Activated CD8-positive, alpha-beta memory T cell treated with anti-CD3 and anti-CD28 coated beads for 24 hours (primary cell): ENCODE data around the gene FAM3B.
A peak's percentile ranks its signal among the peaks of the same experiment; 100 is the strongest.
"Not testable (repeated sequence)": the region's sequence is repeated elsewhere in the genome, so short reads cannot be mapped to it uniquely, and the experiment has no call there.

Experiments
- DNase-seq: peaks from one replicate; pipeline ENCODE4 v3.0.0-alpha.2; 2020

FAM3B gene

DNA sequence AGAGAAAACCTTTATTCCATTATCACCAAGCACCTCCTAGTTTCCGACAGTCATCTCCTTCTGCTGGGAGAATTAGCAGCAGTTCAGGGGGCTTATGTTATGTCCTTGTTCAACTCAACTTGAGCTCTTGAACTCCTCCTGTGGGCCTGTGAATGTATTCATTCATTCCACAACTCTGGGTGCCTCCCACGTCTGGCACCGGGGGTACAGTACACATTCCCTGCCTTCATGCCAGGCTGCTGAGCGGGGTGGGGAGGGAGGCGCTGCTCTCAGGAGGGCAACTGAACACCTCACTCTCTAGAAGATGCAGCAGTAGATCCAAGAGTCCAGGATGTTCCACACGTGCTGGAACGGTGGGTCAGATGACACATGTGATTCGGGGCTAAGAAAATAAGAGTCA is 40.9 kb downstream of the FAM3B start:
- no peak for DNase-seq

DNA sequence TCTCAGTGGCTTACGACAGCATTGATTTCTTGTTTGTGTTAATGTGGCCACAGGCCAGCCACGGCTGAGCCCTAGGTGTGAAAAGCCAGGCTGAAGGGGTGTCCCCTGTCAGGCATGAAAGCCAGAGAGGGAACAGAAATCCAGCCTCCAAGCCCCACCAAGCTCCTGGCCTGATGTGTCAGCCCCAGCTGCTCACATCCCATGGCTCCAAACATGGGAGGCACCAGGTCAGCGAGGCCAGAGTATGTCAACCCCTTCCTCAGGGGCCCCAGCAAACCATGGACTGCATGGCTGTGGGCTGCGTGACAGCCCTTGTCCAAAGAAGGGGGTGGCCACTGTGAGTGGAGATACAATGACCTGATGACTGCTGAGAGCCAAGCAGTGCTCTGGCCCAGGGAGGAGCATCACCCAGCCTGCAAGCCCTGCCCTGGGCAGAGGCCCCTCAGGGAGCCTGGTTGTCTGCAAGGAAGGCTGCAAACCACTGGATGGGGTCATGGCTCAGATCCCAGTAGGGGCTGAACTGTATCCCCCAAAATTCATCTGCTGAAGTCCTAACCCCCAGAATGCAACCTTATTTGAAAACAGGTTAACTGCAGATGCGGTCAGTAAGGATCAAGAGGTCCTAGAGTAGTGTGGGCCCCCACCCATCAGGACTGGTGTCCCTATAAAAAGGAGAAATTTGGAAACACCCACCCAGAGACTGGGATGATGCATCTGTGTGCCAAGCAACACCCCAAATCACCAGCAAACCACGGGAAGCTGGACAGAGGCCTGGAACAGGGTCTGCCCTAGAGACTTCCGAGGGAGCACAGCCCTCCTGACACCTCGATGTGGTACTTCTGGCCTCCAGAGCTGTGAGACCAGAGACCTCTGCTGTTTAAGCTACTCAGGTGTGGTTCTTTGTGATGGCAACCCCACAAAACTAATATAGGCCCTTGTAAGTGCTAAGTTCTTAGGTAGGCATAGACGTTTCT is 41.9 kb downstream of the FAM3B start:
- no peak for DNase-seq

DNA sequence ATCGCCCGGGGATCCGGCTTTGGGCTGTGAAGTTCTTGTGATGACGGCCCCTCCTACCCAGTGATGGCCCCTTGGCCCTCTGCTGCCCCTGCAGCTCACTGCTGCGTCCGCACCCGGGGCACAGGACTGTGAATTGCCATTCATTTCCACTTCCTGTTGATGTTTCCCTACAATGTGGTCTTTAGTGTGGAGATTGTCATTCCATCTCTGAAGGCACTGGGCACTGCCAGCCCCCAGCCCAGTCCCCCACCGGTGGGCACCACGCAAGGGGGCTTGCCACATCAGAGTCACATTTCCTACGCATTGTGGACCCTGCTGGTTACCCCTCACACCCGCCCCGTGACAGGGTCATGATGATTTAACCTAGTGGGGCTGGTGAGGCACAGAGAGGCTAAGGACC is 42.7 kb downstream of the FAM3B start:
- no peak for DNase-seq

DNA sequence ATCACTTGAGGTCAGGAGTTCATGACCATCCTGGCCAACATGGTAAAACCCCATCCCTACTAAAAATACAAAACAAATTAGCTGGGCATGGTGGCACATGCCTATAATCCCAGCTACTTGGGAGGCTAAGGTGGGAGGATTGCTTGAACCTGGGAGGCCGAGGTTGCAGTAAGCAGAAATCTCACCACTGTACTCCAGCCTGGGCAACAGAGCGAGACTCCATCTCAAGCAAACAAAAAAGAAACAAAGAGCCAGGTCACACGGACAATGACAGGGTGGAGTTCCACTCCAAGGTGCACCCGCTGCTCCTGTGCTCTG is 43.1 kb downstream of the FAM3B start:
- DNase-seq, result not testable (repeated sequence)

DNA sequence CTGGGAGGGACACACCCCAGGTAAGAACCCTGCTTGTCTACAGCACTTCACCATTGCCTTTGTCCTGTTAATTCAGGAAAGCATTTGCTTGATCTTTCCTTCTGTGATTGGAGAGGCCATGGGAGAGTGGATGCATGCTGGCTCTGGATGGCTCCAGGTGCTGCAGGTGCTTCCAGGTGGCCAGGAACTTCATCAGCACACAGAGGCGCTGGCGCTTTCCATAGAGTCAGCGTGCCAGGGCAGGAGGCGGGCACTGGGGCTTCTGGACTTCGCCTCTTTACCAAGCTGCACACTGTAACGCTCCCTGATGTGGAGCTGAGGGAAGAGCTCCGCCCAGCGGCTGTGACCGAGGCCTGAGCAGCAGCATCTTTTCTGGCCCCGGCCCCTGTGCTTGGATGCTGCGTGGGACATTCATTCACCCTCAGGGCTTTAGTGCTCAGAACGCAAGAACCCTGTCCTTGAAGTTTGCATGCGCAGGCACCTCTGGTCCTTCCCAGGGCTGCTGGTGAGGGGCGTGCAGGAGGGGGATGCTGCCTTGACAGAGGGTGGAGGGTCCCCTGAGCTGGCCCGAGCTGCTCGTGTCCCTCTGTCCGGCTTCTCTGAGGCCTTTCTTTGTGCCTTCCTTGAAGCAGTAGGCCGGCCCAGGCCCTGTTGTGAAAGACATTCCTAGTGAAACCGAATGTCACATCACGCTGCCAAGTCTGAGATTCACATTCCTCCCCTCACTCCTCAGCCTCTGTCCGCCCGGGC is 43.6 kb downstream of the FAM3B start:
- no peak for DNase-seq

DNA sequence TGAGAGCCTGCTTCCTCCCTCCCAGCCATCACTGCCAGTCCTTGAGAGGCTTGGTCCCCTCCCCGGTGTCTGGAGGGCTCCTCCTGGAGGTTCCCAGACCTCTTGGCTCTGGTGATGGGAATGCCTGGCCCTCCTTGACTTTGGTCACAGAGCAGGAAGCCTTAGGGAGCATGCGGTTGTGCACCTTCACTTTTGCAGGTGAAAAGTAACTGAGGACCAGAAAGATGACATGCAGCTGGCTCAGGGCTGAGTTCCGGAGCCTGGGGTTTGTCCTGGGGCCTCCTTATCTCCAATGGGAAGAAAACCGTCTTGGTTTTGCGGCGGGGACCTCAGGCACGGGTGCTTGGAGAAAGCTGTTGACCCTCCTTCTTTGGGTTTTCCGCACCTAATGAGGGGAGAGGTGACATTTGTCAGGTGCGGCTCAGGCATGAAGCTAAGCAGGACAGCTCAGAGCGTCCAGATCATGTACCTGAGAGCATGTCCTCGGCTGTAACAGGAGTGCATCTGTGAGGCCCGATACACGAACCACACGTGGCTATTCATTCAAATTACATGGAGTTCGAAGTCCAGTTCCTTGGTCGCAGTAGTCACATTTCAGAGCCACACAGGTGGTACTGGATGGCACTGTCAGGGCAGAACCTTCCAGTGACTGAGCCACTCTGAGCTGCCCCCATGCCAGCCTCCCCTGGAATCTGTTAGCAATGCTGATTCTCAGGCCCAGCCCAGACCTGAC is 44.6 kb downstream of the FAM3B start:
- DNase-seq, result no peak

DNA sequence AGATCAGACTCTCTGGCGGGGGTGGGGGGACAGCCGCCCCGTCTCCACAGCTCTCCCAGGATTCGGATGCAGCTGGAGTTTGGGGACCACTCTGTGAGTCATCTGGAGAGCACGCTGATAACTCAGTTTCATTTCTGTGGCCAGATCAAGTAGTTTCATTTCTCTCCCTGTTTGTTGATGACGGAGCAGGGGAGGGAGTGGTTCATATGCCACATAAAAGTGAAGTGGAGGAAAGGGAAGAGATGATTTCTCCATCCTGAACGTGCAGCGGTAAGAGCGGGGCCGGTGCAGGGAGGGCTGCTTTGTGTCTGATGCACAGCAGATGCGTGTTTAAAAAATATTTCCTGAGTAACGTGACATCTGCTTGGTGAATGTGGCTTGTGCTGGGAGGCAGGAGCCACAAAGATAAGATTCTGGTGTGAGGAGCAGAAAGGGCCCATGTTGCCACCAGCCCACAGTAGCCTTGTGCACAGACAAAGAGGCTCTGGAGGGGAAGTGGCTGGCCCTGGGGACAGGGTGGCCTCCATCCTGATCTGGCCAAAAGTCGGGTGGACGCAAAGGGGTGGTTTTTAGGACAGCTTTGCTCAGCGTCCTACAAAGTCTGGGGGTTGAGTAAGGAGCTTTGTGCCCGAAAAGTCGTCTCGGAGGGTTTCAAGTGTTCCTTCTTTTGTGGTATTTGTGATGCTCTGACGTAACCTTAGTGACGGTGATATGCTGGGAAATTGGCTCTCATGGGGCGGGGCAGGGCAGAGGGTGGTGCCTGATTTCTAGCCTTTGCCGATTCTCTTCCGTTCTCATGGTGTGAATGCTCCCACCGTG is 45.4 kb downstream of the FAM3B start, which contains the start of gene MX2:
Gene MX2, plus strand, starts transcription at position 242 of the 819 bp plus-strand sequence. CDS start 14,880 bp downstream, outside the sequence.
- DNase-seq, result peak; percentile 84

DNA sequence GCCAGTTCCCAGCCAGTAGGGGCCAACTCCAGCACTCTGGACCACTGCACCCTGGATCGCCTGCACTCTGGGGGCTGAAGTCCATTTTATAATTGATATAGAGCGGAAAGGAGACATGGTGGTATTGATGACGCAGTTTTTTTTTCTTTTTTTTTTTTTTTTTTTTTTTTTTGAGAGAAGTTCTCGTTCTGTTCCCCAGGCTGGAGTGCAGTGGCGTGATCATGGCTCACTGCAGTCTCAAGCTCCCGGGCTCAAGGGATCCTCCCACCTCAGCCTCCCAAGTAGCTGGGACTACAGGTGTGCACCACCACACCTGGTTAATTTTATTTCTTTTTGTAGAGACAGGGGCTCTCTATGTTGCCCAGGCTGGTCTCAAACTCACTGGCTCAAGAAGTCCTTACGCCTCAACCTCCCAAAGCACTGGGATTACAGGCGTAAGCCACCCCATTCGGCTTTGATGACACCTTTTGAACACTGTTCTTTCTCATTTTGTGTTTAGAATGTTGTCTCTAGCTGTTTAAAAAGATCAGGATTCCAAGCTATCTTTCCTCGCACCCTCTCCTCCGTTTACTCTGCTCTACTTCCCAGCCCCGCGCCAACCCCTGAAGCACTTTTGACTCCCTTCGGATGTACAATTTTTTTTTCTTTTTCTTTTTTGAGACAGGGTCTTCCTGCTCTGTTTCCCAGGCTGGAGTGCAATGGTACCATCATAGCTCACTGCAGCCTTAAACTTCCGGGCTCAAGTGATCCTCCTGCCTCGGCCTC is 46.2 kb downstream of the FAM3B start:
- DNase-seq, result no peak

DNA sequence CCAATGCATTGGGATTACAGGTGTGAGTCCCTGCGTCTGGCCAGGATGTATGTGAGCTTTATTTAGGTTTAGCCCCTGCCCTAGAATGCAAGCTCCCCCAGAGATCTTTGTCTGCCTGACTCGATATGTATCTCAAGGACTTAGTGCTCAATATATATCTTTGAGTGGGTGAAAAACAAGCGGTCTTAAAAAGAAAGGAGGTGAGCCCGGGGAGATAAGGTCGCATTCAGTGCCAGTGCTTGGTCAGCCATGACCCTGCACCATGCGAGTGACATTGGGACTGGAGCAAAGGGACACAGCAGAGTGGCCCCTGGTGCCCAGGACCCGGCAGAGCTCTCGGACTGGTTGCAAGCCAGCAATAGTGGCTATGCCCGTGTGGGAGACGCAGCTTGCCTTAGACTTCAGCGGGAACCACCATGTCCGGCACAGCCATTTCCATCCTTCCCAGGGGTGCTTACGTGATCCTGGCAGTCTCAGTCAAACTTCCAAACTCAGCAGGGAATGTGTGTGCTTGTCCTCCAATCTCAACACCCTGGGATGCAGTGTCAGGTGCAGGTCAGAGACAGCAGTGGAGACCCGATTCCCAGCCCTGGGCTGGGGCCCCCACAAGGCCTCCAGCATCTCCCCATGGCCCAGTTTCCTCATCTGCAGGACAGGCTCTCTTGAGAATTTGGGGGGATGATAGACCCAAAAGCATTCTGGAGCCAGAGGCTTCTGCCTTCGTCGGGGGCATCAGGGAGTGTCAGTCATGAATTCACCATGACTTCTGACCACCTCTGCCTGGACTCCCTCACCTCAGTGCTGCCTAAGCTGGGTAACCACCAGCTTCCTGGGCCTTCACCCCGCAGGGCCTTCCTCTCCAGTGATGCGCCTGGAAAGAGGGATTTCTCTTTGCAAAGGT is 47.0 kb downstream of the FAM3B start:
- no peak for DNase-seq

DNA sequence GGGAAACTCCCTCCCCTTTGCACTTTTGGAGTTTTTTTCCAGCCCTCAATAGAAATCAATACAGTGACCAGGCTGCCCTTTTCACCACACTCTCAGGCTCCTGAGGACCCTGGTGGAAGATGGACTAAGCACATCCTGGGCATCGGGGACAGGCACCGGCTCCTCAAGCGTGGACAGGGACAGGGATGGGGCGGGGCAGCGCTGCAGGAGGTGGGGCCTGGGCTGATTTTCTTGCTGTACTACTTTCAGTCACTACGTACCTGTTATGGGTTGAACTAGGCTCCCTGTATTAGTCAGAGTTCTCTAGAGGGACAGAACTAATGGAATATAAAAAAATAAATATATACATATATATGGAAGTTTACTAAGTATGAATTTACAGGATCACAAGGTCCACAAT is 47.7 kb downstream of the FAM3B start:
- no peak for DNase-seq

DNA sequence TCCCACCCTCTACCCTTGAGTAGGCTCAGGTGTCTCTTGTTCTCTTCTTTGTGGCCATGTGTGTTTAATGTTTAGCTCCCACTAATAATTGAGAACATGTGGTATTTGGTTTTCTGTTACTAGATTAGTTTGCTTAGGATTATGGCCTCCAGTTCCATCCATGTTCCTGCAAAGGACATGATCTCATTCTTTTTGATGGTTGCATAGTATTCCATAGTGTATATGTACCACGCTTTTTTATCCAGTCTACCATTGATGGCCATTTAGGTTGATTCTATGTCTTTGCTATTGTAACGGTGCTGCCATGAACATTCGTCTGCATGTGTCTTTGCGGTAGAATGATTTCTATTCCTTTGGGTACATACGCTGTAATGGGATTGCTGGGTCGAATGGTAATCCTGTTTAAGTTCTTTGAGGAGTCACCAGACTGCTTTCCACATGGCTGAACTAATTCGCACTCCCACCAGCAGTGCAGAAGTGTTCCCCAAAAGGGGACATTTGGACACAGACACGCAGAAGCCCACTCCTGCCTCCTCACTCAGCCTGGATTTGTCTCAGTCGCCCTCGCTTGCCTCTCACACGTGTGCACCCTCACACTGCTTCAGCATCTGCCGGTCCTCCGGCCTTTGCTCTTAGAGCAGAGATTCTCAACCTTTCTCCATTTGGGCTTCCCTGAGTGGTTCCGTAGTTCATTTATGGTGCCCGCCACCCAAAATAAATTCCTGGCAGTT is 48.9 kb downstream of the FAM3B start:
- peak; percentile 52 for DNase-seq

DNA sequence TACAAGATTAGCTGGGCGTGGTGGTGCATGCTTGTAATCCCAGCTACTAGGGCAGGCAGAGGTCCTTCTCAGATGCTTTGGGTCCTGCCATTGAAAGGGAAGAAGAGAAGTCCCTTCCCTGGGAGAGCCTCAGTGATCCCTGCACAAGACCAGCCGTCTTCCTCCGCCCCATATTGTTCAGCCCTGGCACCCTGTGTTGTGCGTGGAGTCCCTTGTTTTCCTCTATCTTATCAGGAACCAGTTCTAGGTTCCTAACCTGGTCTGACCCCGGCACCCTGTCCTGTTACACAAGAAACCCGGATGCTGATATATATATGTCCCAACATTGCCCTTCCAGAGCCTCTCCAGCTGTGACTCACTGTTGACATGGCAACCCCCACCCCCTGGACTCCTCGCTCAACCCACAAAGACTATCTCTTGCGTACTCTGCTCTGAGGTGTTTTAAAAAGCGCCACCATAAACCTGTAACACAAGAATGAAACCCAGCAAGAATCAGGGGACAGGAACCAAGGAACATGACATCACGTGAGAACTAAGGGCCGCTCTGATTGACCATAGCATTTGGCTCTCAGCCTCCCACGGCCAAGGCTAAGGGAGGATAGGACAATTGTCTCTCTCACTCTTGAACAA is 50.0 kb downstream of the FAM3B start:
- DNase-seq, result peak; percentile 52

DNA sequence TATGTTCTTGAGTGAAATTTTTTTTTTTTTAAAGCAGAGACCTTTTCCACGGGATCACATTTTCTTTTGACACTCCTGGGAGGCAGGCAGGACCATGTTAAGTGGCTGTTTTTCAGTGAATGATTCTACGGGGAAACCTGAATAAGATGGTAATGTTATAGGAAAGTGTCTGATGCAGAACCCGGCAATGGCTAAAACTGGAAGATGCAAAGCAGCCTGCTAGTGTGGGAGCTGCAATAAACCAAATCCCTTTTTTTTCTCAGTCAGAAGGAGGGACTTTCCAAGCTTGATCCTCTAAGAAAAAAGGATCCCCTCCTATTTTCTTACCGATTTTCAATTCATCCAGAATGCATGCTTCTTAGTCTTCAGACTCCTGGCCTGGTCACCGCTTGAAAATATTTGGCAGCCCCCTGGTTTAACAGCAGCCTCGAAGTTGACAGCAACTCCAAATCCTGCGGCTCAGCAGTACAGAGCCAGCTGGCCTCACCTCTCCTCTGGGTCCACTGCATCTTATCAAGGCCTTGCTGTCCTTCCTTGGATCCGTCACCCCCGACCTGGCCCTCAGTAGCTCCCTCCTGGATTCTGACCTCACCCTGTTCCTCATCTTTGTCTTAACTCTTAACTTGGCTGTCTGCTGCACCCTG is 50.8 kb downstream of the FAM3B start:
- no peak for DNase-seq

DNA sequence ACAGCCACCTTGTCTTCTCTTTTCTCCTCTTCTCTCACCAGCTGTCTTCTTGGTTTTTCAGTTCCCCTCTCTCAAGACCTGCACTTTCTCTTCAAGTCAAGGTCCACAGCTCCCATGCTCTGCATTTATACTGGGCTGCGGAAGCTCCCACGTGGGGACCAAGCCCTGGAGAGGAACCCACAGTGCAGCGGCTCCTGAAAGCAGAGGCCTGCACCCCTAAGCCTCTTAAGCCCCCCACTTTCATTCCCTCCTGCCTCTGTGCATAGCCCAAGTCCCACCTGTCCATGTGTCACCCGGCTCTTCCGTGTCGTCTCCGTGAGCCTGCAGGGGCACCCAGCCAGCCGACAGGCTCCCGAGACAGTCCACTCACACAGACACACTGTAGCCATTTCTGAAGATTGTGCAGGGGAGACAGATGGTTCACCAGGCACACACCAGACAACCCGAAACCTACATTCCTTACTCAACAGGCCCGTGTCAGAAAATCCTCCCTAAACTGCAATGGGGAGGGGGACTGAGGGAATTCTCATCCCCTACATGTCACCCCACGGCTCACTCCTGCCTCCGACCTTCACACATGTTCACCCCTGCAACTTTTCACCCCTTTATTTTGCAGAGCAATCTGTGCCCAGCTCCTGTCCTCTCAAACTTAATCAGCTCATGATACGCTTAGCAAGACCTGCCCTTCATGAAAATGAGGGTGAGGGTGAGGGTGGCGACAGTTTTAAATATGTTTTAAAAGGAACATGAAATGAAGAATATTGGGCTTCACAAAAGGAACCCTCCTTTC is 51.5 kb downstream of the FAM3B start:
- DNase-seq, result peak; percentile 53

DNA sequence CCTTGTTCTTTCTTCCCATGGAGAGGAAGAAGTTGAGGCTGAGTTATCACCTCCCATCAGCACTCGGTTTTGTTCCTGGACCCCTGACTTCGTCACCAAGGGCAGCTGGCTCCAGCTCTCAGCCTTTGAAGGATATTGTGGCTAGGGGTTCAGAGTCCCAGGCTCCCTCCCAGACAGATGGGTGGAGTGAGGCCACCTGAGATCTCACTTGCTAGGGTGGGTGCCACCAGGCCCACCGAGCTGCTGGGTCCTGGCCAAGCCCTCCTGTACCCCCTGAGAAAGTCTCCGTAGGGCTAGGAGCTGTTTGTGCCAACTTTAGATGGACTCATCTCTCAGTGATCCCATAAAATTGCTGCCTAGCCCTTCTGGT is 52.1 kb downstream of the FAM3B start:
- no peak for DNase-seq

DNA sequence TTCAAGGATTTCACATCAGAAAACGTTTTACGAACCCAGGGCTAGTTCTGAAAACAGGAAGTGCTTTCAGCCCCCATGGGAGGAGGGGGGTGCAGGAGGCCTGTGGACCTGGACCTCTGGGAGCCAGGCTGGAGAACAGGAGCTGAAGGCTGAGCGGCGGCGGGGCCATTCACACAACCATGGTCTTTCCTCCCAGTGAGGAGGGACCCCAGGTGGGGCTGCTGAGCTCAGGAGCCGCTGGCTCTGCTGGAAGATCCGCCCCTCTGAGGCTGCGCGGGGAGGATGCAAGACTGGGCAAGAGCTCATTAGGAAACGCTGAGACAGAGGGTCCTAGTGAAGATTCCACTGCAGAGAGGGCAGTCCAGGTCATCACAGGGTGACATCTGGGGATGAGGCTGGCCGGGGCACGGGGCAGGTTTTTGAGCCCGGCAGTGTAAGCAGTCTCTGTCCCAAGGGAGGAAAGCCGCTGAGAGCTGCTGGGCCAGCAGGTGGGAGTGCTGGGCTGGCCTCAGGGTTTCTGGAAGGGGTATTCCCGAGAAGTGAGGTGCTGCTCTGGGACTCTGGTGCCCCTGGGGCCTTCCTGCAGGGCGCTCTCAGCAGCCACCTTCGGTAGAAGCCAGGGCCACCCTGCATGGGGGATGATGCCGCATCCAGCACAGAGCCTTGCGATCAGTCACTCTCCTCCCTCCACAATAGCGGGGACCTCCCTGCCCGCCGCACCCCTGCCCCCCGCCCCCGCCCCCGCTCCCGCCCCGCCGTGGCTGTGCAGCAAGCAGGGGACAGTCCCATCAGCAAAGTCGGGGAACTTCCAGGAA is 52.7 kb downstream of the FAM3B start:
- DNase-seq, result peak; percentile 73
